ENCODE measurements around the gene CDH13.

Gene CDH13

DNA sequence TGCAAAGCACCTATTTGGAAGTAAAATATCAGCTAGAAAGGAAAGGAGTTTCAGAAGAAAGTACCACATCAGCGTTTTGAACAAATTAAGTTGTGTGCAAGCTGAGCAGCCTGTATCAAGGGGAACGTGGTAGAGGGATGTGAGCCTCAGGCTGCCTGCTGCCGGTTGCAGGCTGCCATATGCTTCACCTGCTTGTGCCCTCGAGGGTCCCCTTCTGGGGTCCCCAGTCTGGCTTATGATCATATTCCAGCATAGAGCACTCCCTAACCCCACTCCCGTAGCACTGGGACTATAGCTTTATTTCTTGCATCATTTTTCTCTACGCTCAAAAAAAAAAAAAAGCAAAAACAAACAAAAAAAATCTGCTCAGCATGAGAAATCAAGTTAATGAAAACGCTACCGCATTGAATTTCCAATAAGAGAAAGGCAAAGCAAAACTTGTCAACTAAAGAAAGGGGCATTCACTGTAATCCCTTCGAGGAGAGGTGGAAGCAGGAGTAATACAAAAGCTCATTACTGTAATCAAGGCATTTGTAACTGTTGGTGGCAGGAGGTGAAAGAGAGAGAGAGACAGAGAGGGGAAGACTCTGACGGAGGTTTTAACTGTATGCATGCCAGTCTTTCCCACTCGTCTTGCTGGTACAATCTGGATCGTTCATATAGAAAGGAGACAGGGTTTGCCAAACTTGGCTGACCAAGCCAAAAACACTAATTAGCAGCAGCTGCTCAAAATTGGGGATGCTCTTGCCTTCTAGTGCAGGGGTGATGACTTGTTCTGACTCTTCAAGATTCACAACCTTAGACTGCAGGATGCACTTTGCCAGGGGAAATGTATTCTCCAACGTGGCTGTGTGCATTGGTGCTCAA lies 922.8 kb downstream of the CDH13 start:
- DNase-seq (ENCODE audit: low read depth), result peak; percentile 29
- TF ChIP-seq, protein P1, sequence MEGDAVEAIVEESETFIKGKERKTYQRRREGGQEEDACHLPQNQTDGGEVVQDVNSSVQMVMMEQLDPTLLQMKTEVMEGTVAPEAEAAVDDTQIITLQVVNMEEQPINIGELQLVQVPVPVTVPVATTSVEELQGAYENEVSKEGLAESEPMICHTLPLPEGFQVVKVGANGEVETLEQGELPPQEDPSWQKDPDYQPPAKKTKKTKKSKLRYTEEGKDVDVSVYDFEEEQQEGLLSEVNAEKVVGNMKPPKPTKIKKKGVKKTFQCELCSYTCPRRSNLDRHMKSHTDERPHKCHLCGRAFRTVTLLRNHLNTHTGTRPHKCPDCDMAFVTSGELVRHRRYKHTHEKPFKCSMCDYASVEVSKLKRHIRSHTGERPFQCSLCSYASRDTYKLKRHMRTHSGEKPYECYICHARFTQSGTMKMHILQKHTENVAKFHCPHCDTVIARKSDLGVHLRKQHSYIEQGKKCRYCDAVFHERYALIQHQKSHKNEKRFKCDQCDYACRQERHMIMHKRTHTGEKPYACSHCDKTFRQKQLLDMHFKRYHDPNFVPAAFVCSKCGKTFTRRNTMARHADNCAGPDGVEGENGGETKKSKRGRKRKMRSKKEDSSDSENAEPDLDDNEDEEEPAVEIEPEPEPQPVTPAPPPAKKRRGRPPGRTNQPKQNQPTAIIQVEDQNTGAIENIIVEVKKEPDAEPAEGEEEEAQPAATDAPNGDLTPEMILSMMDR (conservative IDR thresholded peaks at IDR 0.05; ENCODE audit: low read length), result no peak
- no peak overlapping the region; the same call in 1 of the 2 replicates for H3K4me3 ChIP-seq (ENCODE audit: low read length)

- H3K4me3 ChIP-seq (ENCODE audit: low read length), result no peak overlapping the region
- DNase-seq (ENCODE audit: low read depth), result no peak
- TF ChIP-seq, protein P1 (conservative IDR thresholded peaks at IDR 0.05; ENCODE audit: low read length), result no peak
Observed at GRCh38 chr16:83550183-83550569, 923.4 kb downstream of the CDH13 start.

GRCh38 chr16:83552228-83552627 lies 925.5 kb downstream of the CDH13 start:
- DNase-seq (ENCODE audit: low read depth), result peak; percentile 56
- TF ChIP-seq, protein P1 (conservative IDR thresholded peaks at IDR 0.05; ENCODE audit: low read length), result no peak
- no peak overlapping the region for H3K4me3 ChIP-seq (ENCODE audit: low read length)

GRCh38 chr16:83552930-83553329 lies 926.2 kb downstream of the CDH13 start:
- DNase-seq (ENCODE audit: low read depth), result no peak
- TF ChIP-seq, protein P1 (conservative IDR thresholded peaks at IDR 0.05; ENCODE audit: low read length), result no peak

GRCh38 chr16:83554096-83554495 lies 927.3 kb downstream of the CDH13 start:
- DNase-seq (ENCODE audit: low read depth), result no peak
- H3K4me3 ChIP-seq (ENCODE audit: low read length), result no peak overlapping the region
- TF ChIP-seq, protein P1 (conservative IDR thresholded peaks at IDR 0.05; ENCODE audit: low read length), result no peak

More at GRCh38 chr16:83552930-83553329, 926.2 kb downstream of the CDH13 start:
- H3K4me3 ChIP-seq (ENCODE audit: low read length), result no peak overlapping the region

DNA sequence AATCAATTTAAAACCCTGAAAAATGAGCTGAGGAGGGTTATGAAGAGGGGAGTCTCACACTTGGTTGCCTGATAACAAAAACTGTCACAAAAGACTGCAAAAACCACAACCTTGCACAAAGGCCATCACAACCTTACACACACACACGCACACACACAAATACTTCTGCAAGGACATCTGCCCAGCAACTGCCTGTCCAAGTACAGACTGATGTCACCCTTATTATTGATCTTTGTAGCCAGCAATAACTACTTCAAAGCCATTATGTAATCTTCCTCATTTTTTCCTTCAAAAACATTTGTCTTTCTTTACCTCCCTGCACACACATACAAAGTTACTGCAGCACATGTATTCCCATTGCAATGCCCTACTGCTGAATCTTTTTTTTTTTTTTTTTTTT lies 927.8 kb downstream of the CDH13 start:
- TF ChIP-seq, protein P1 (conservative IDR thresholded peaks at IDR 0.05; ENCODE audit: low read length), result no peak
- H3K4me3 ChIP-seq (ENCODE audit: low read length), result no peak overlapping the region
- DNase-seq (ENCODE audit: low read depth), result peak; percentile 36

DNA sequence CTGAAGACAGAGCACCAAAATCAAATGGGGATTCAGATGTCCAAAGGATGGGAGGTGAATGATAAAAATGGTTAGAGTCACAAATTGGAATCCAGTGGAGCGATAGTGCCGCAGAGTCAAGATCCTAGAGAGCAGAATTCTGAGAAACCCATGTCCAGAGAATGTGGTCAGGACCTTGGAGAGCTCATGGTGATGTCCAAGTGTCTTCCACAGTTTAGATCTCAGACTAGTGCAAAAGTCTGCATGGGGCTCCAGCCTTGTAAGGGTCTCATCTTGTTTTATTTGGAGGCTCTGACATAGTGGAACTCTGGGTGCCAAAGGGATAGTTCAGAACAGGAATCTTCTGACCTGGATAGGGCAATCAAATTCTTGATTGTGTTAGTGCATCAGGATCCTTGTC lies 935.1 kb downstream of the CDH13 start:
- no peak overlapping the region for H3K4me3 ChIP-seq (ENCODE audit: low read length)
- peak; percentile 18 for DNase-seq (ENCODE audit: low read depth)
- TF ChIP-seq, protein P1 (conservative IDR thresholded peaks at IDR 0.05; ENCODE audit: low read length), result no peak
